ENCODE measurements around the gene FLCN. TPM values are rescaled to one million over a fixed set of nuclear protein-coding genes. Genes with fewer than 3 reads are reported as not detected.

FLCN gene
- total RNA-seq, 1 donor from 2014 or later, result 57.2 TPM

DNA sequence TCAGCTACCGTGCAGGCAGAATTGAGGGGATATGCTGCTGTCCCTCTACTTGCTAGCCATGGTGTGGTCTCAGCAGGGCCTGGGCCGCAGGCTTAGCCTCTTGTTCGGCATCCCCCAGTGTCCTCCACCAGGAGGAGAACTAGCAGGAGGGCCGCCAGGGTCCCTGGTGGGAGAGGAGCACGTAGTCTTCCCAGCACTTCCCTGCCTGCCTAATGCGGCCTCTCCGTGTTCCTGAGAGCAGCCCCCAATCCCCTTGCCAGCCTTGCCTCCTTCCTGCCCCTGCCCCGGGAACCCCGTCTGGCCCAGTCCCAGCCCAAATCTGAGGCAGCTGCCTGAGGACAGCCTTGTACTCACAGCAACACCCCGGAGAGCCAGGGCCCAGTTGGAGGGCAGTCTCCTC is 69.0 kb downstream of the FLCN start:
- Mint-ChIP-seq H3K27ac (no peak overlapping the region), H3K9me3 (no peaks in the 10 kb centered on the region), H3K4me1 (peaks cover 8% of the 10 kb centered on the region), H3K4me3 (no peak overlapping the region), H3K27me3 (ENCODE audit: low read depth) (no peaks in the 10 kb centered on the region), H3K36me3 (peaks cover 43% of the 10 kb centered on the region)
- no peak for TF ChIP-seq CTCF (IDR thresholded peaks at IDR 0.05; ENCODE audit: unreplicated experiment)
- DNase-seq (ENCODE audit: low spot score in 2 of 2, unreplicated experiment in 2 of 2), result no peak

GRCh38 chr17:17167356-17167755 is 69.6 kb downstream of the FLCN start:
- no peak for DNase-seq (ENCODE audit: low spot score in 2 of 2, unreplicated experiment in 2 of 2)
- Mint-ChIP-seq H3K4me1 (peaks cover 8% of the 10 kb centered on the region), H3K36me3 (peaks cover 44% of the 10 kb centered on the region), H3K9me3 (no peaks in the 10 kb centered on the region), H3K27ac (no peak overlapping the region), H3K4me3 (no peak overlapping the region), H3K27me3 (ENCODE audit: low read depth) (no peaks in the 10 kb centered on the region)
- no peak for TF ChIP-seq CTCF (IDR thresholded peaks at IDR 0.05; ENCODE audit: unreplicated experiment)

- DNase-seq (ENCODE audit: low spot score in 2 of 2, unreplicated experiment in 2 of 2), result no peak
- Mint-ChIP-seq H3K4me1 (peaks cover 8% of the 10 kb centered on the region), H3K4me3 (no peak overlapping the region), H3K9me3 (no peaks in the 10 kb centered on the region), H3K27ac (no peak overlapping the region), H3K27me3 (ENCODE audit: low read depth) (no peaks in the 10 kb centered on the region), H3K36me3 (peaks cover 49% of the 10 kb centered on the region)
- TF ChIP-seq CTCF (IDR thresholded peaks at IDR 0.05; ENCODE audit: unreplicated experiment), result no peak
These were observed 70.5 kb downstream of the FLCN start for GRCh38 chr17:17166446-17166845.

DNA sequence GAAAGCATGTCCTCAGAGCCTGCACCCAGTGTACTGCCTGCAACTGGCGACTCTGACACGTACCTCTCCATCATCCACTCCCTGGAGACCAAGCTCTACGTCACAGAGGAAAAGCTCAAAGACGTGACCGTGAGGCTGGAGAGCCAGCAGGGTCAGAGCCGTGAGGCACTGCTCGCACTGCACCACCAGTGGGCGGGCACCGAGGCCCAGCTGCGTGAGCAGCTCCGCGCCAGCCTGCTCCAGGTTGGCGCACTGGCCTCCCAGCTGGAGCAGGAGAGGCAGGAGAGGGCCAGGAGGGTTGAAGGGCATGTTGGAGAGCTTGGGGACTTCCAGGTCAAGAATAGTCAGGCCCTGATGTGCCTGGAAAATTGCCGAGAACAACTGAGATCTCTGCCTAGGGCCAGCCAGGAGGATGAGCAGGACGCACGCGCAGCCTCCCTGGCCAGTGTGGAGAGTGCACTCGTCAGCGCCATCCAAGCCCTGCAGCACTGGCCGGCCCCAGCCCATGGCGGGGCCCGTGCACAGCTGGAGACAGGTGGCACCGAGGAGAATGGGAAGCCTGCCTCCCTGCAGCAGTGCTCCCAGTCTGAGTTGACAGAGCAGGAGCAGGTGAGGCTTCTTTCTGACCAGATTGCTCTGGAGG is 71.2 kb downstream of the FLCN start:
- DNase-seq (ENCODE audit: low spot score in 2 of 2, unreplicated experiment in 2 of 2), result no peak
- Mint-ChIP-seq H3K27me3 (ENCODE audit: low read depth) (no peaks in the 10 kb centered on the region), H3K4me3 (no peak overlapping the region), H3K9me3 (no peaks in the 10 kb centered on the region), H3K4me1 (peaks cover 6% of the 10 kb centered on the region), H3K27ac (no peak overlapping the region), H3K36me3 (peaks cover 46% of the 10 kb centered on the region)
- no peak for TF ChIP-seq CTCF (IDR thresholded peaks at IDR 0.05; ENCODE audit: unreplicated experiment)

- no peaks in the 10 kb centered on the region for H3K4me1 Mint-ChIP-seq
- no peaks in the 10 kb centered on the region for H3K9me3 Mint-ChIP-seq
- no peak overlapping the region for H3K27ac Mint-ChIP-seq
- H3K36me3 Mint-ChIP-seq, result peaks cover 48% of the 10 kb centered on the region
- no peak for DNase-seq (ENCODE audit: low spot score in 2 of 2, unreplicated experiment in 2 of 2)
- H3K27me3 Mint-ChIP-seq (ENCODE audit: low read depth), result no peaks in the 10 kb centered on the region
- H3K4me3 Mint-ChIP-seq, result no peak overlapping the region
- no peak for TF ChIP-seq CTCF (IDR thresholded peaks at IDR 0.05; ENCODE audit: unreplicated experiment)
These were observed 72.3 kb downstream of the FLCN start for GRCh38 chr17:17164676-17165075.

GRCh38 chr17:17164156-17164555 is 72.8 kb downstream of the FLCN start:
- no peak overlapping the region for H3K27ac Mint-ChIP-seq

More at GRCh38 chr17:17164156-17164555, 72.8 kb downstream of the FLCN start:
- H3K36me3 Mint-ChIP-seq, result peaks cover 52% of the 10 kb centered on the region
- H3K4me3 Mint-ChIP-seq, result no peak overlapping the region
- H3K27me3 Mint-ChIP-seq (ENCODE audit: low read depth), result no peaks in the 10 kb centered on the region
- TF ChIP-seq CTCF (IDR thresholded peaks at IDR 0.05; ENCODE audit: unreplicated experiment), result no peak
- H3K9me3 Mint-ChIP-seq, result no peaks in the 10 kb centered on the region
- H3K4me1 Mint-ChIP-seq, result no peaks in the 10 kb centered on the region
- DNase-seq (ENCODE audit: low spot score in 2 of 2, unreplicated experiment in 2 of 2), result no peak
